SW480 (cell line): ENCODE results near the gene BMP8B.
A peak's percentile ranks its signal among the peaks of the same experiment; 100 is the strongest.

Experiments used
- DNase-seq: peaks from one replicate; pipeline ENCODE4 v3.0.0-alpha.2; 2016; ENCODE audit warnings: low spot score

Gene BMP8B

GRCh38 chr1:39758556-39759435, 29.9 kb downstream of the BMP8B start:
- DNase-seq: no peak

- no peak for DNase-seq
Measured at GRCh38 chr1:39757501-39757900, 31.2 kb downstream of the BMP8B start.

- no peak for DNase-seq
Measured at GRCh38 chr1:39755965-39756659, 32.6 kb downstream of the BMP8B start.

- DNase-seq: no peak
Measured at GRCh38 chr1:39754906-39755504, 33.7 kb downstream of the BMP8B start.

- no peak for DNase-seq
Measured at GRCh38 chr1:39754026-39754570, 34.6 kb downstream of the BMP8B start.

- no peak for DNase-seq
Measured at GRCh38 chr1:39753132-39754025, 35.3 kb downstream of the BMP8B start.

GRCh38 chr1:39752703-39753102, 36.0 kb downstream of the BMP8B start:
- DNase-seq: no peak

GRCh38 chr1:39751595-39751994, 37.1 kb downstream of the BMP8B start:
- DNase-seq: no peak

GRCh38 chr1:39745016-39745670, 43.5 kb downstream of the BMP8B start:
- no peak for DNase-seq

GRCh38 chr1:39738622-39739366, 49.9 kb downstream of the BMP8B start, which contains the start of gene PPIE:
Gene PPIE (plus strand): TSS chr1:39738882. CDS start chr1:39738901, 19 bp downstream.
- DNase-seq: peak; percentile 86

GRCh38 chr1:39737546-39738169, 51.0 kb downstream of the BMP8B start:
- DNase-seq: no peak

GRCh38 chr1:39735731-39736130, 52.9 kb downstream of the BMP8B start:
- peak; percentile 12 for DNase-seq

GRCh38 chr1:39733161-39733560, 55.5 kb downstream of the BMP8B start:
- DNase-seq: no peak

- DNase-seq: no peak
Measured at GRCh38 chr1:39732730-39733129, 55.9 kb downstream of the BMP8B start.

GRCh38 chr1:39729842-39730241, 58.8 kb downstream of the BMP8B start:
- no peak for DNase-seq

- DNase-seq: no peak
Measured at GRCh38 chr1:39729030-39729429, 59.6 kb downstream of the BMP8B start.

GRCh38 chr1:39727932-39728317, 60.7 kb downstream of the BMP8B start:
- no peak for DNase-seq

GRCh38 chr1:39727221-39727931, 61.3 kb downstream of the BMP8B start:
- no peak for DNase-seq

- DNase-seq: no peak
Measured at GRCh38 chr1:39726600-39726999, 62.1 kb downstream of the BMP8B start.
